BJ (cell line): Measurements from ENCODE around the gene LINGO4. TPM values are rescaled to one million over a fixed set of nuclear protein-coding genes. Genes with fewer than 3 reads are reported as not detected.

Experiments used
- CTCF ChIA-PET: fragments of 350-600 bp; formaldehyde crosslinking; extraction: SDS; loops from one replicate; lab custom pipeline; 2021; ENCODE audit warnings: antibody characterized with exemption, inconsistent platforms; lab: Yijun Ruan, JAX
- POLR2A ChIA-PET: fragments of 300-600 bp; sonication (Branson Sonifier 250); formaldehyde crosslinking; extraction: SDS; loops from one replicate; lab custom pipeline; 2021; ENCODE audit warnings: antibody characterized with exemption; lab: Charles Lee
- DNase-seq: peaks from one replicate; pipeline ENCODE4 v3.0.0-alpha.2; 2011; ENCODE audit warnings: low read depth
- H3K27me3 ChIP-seq: 2 replicates; pipeline ENCODE4 v1.6.0; 2011; ENCODE audit warnings: low read length; ENCODE audit not compliant: control insufficient read depth, insufficient read depth
- H3K36me3 ChIP-seq: 2 replicates; pipeline ENCODE4 v1.5.1; 2011; ENCODE audit warnings: low read length; ENCODE audit not compliant: control insufficient read depth, insufficient read depth
- H3K4me3 ChIP-seq: 2 replicates; pipeline ENCODE4 v1.5.1; 2011; ENCODE audit warnings: low read depth, mild to moderate bottlenecking, control low read depth, low read length
- CTCF ChIP-seq: IDR thresholded peaks from 2 replicates; pipeline ENCODE4 v1.5.1; 2011; ENCODE audit warnings: low read depth, mild to moderate bottlenecking, control low read depth, inconsistent platforms, low read length, moderate library complexity; ENCODE audit not compliant: insufficient read depth
- polyA plus RNA-seq: library from polyadenylated mRNA; depleted of rRNA; stranded (reverse); fragments of >200 nt; gene quantifications from 2 replicates; pipeline ENCODE4 v1.2.3, GENCODE V29; 2011

Gene LINGO4
- polyA plus RNA-seq, 1 experiment: not detected

- Histone ChIP-seq H3K36me3 (no peaks in the 10 kb centered on the region), H3K4me3 (no peak overlapping the region), H3K27me3 (peaks cover 39% of the 10 kb centered on the region)
- ChIA-PET POLR2A (no interaction called here), CTCF (no interaction called here)
- no peak for TF ChIP-seq CTCF
- no peak for DNase-seq
Observed at GRCh38 chr1:151802372-151802771, 2.8 kb downstream of the LINGO4 start.

- H3K36me3 ChIP-seq: no peaks in the 10 kb centered on the region
- H3K4me3 ChIP-seq: no peak overlapping the region
- no peak for DNase-seq
- CTCF ChIA-PET: interaction anchor here (0.9 kb wide), 1 partner anchor 22 kb away, joined by 3 read pairs; no protein-coding TSS in a partner anchor
- H3K27me3 ChIP-seq: peaks cover 37% of the 10 kb centered on the region
- no peak for TF ChIP-seq CTCF
- POLR2A ChIA-PET: no interaction called here
Observed at GRCh38 chr1:151801846-151802245, 3.4 kb downstream of the LINGO4 start.

- POLR2A ChIA-PET: no interaction called here
- no peak for DNase-seq
- Histone ChIP-seq H3K36me3 (no peaks in the 10 kb centered on the region), H3K27me3 (peaks cover 37% of the 10 kb centered on the region), H3K4me3 (no peak overlapping the region)
- no peak for TF ChIP-seq CTCF
- CTCF ChIA-PET: interaction anchor here (0.9 kb wide), 1 partner anchor 22 kb away, joined by 3 read pairs; no protein-coding TSS in a partner anchor
Observed at GRCh38 chr1:151801310-151801820, 3.9 kb downstream of the LINGO4 start.

- H3K27me3 ChIP-seq: peaks cover 33% of the 10 kb centered on the region
- no peak for DNase-seq
- ChIA-PET POLR2A (interaction anchor here (0.6 kb wide), 1 partner anchor 86 kb away, joined by 7 read pairs; no protein-coding TSS in a partner anchor), CTCF (no interaction called here)
- no peaks in the 10 kb centered on the region for H3K36me3 ChIP-seq
- no peak for TF ChIP-seq CTCF
- no peak overlapping the region for H3K4me3 ChIP-seq
Observed at GRCh38 chr1:151800830-151801229, 4.4 kb downstream of the LINGO4 start.

- no peaks in the 10 kb centered on the region for H3K36me3 ChIP-seq
- no peak overlapping the region for H3K4me3 ChIP-seq
- POLR2A ChIA-PET: no interaction called here
- TF ChIP-seq CTCF: no peak
- H3K27me3 ChIP-seq: peaks cover 32% of the 10 kb centered on the region
- CTCF ChIA-PET: interaction anchor here (0.9 to 1.8 kb wide), 2 partner anchors 10 to 99 kb away, joined by 3 to 4 read pairs; partner anchors contain the start of gene TDRKH
- no peak for DNase-seq
Observed at GRCh38 chr1:151799179-151800022, 5.8 kb downstream of the LINGO4 start.
